CD4-positive, alpha-beta memory T cell (primary cell): ENCODE results near the gene CLEC10A. TPM values are rescaled to one million over a fixed set of nuclear protein-coding genes. Genes with fewer than 3 reads are reported as not detected.
"Not testable (repeated sequence)": the region's sequence is repeated elsewhere in the genome, so short reads cannot be mapped to it uniquely, and the experiment has no call there.

ENCODE experiments used
- CTCF ChIA-PET: fragments of 350-600 bp; sonication (Branson Sonifier 250); formaldehyde crosslinking; loops from one replicate; lab custom pipeline; 2021; ENCODE audit warnings: inconsistent platforms; ENCODE audit not compliant: partially characterized antibody; lab: Charles Lee
- POLR2A ChIA-PET: fragments of 350-600 bp; sonication (Branson Sonifier 250); formaldehyde crosslinking; loops from one replicate; lab custom pipeline; 2021; ENCODE audit not compliant: partially characterized antibody; lab: Charles Lee
- DNase-seq, 5 donors: peaks; one replicate each; pipeline versions ENCODE4 v3.0.0 to v3.0.0-alpha.2; 2020 to 2022; ENCODE audit warnings: mixed read lengths in 1 of 5
- H3K27ac ChIP-seq: one replicate; pipeline ENCODE4 v1.7.0; 2013; ENCODE audit warnings: low read depth, low read length
- H3K27me3 ChIP-seq: 2 replicates; pipeline ENCODE4 v1.7.0; 2013; ENCODE audit warnings: mild to moderate bottlenecking, low read length, moderate library complexity; ENCODE audit not compliant: insufficient read depth
- H3K36me3 ChIP-seq: 2 replicates; pipeline ENCODE4 v1.7.0; 2013; ENCODE audit warnings: mild to moderate bottlenecking, low read length, moderate library complexity; ENCODE audit not compliant: insufficient read depth
- H3K4me1 ChIP-seq: 2 replicates; pipeline ENCODE4 v1.7.0; 2013; ENCODE audit warnings: mild to moderate bottlenecking, low read length, moderate library complexity; ENCODE audit not compliant: insufficient read depth
- H3K4me3 ChIP-seq, 2 donors: one replicate each; pipeline ENCODE4 v1.7.0; 2013; ENCODE audit warnings: low read length in 2 of 2, mild to moderate bottlenecking in 1 of 2
- H3K9me3 ChIP-seq, 2 donors: one replicate each; pipeline ENCODE4 v1.7.0; 2013; ENCODE audit warnings: low read length in 2 of 2, control low read depth in 1 of 2; ENCODE audit not compliant: control insufficient read depth in 1 of 2
- H3K27ac Mint-ChIP-seq, 7 donors: one replicate each; pipeline ENCODE4 v1.8.0; 2020 to 2021; ENCODE audit warnings: mixed read lengths in 7 of 7, mild to moderate bottlenecking in 6 of 7, inconsistent platforms in 3 of 7, moderate library complexity in 3 of 7
- H3K27me3 Mint-ChIP-seq, 2 donors: one replicate each; pipeline ENCODE4 v1.8.0; 2020 to 2021; ENCODE audit warnings: mixed read lengths in 2 of 2
- H3K36me3 Mint-ChIP-seq, 2 donors: one replicate each; pipeline ENCODE4 v1.8.0; 2020 to 2021; ENCODE audit warnings: mixed read lengths in 2 of 2, inconsistent platforms in 1 of 2, mild to moderate bottlenecking in 1 of 2
- H3K4me1 Mint-ChIP-seq, 4 donors: one replicate each; pipeline ENCODE4 v1.8.0; 2020 to 2021; ENCODE audit warnings: mixed read lengths in 4 of 4, mild to moderate bottlenecking in 1 of 4
- H3K4me3 Mint-ChIP-seq, 8 donors: one replicate each; pipeline ENCODE4 v1.8.0; 2020 to 2021; ENCODE audit warnings: mixed read lengths in 8 of 8, mild to moderate bottlenecking in 7 of 8, moderate library complexity in 6 of 8, inconsistent platforms in 3 of 8
- H3K9me3 Mint-ChIP-seq, 8 donors: one replicate each; pipeline ENCODE4 v1.8.0; 2020 to 2021; ENCODE audit warnings: mixed read lengths in 8 of 8, mild to moderate bottlenecking in 5 of 8, inconsistent platforms in 3 of 8, moderate library complexity in 1 of 8
- intact Hi-C: fragments of 100-400 bp; cut with micrococcal nuclease; formaldehyde crosslinking; loops from one replicate; pipeline ENCODE4 v1.15.1; 2023
- polyA plus RNA-seq, 2 donors: library from polyadenylated mRNA; unstranded; fragments of 300-500 nt; fragmentation: Illumina TruSeq; gene quantifications; one replicate each; pipeline ENCODE4 v1.2.3, GENCODE V29; 2021
- total RNA-seq, 2 experiments: library from RNA; stranded (reverse); gene quantifications; one replicate each; pipeline ENCODE4 v1.2.3, GENCODE V29; 2021

Gene CLEC10A
- total and polyA plus RNA-seq, 4 experiments from 2014 or later, result 1.4 TPM; not detected in 2

GRCh38 chr17:7107795-7108559 lies 27.9 kb upstream of the CLEC10A start:
- DNase-seq, result no peak
- Histone ChIP-seq H3K4me1 (peaks cover 6% of the 10 kb centered on the region), H3K36me3 (no peaks in the 10 kb centered on the region), H3K4me3 (no peak overlapping the region), H3K27ac (no peak overlapping the region), H3K27me3 (no peaks in the 10 kb centered on the region), H3K9me3 (no peaks in the 10 kb centered on the region)
- H3K27ac Mint-ChIP-seq, result no peak overlapping the region
- no peak overlapping the region for H3K4me3 Mint-ChIP-seq
- peaks cover 9 to 14% of the 10 kb centered on the region in 2 donors for H3K27me3 Mint-ChIP-seq
- ChIA-PET CTCF (no interaction called here), POLR2A (no interaction called here)
- peaks cover 0 to 4% (median 0%) of the 10 kb centered on the region in 8 donors for H3K9me3 Mint-ChIP-seq
- peaks cover 7 to 18% (median 8%) of the 10 kb centered on the region in 4 donors for H3K4me1 Mint-ChIP-seq
- intact Hi-C loops, result no loop called here
- H3K36me3 Mint-ChIP-seq, result no peaks in the 10 kb centered on the region

- no peaks in the 10 kb centered on the region for H3K9me3 ChIP-seq
- no peak for DNase-seq
- Mint-ChIP-seq H3K27me3 (peaks cover 10 to 18% of the 10 kb centered on the region in 2 donors), H3K27ac (no peak overlapping the region), H3K4me3 (peak overlapping the region in 1 of 8 donors; percentile 16), H3K9me3 (peaks cover 0 to 4% (median 0%) of the 10 kb centered on the region in 8 donors), H3K36me3 (no peaks in the 10 kb centered on the region), H3K4me1 (peaks cover 7 to 18% (median 8%) of the 10 kb centered on the region in 4 donors)
- intact Hi-C loops, result no loop called here
- ChIA-PET POLR2A (no interaction called here), CTCF (no interaction called here)
- no peak overlapping the region for H3K4me3 ChIP-seq
- H3K27me3 ChIP-seq, result no peaks in the 10 kb centered on the region
- H3K36me3 ChIP-seq, result no peaks in the 10 kb centered on the region
- H3K4me1 ChIP-seq, result peaks cover 6% of the 10 kb centered on the region
- no peak overlapping the region for H3K27ac ChIP-seq
Measured at GRCh38 chr17:7107012-7107754, 27.1 kb upstream of the CLEC10A start.

DNA sequence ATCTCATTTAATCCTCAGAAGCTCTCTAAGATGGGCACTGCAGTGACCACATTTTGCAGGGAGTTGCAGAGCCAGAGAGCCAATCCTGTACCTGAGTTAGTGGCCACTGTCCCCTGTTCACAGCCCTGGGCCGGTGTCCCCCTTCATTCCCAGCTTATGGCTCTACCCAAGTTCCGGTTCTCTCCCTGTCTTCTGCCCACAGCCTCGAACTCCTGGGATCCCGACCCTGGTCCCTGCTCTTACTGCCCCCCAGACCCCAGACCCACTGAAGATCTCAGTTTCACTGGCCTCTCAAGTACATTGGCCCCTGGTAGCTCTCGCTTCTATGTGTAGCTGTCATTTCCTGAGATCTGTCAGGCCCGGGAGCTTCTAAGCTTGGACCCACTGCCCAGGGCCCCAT lies 22.4 kb upstream of the CLEC10A start:
- POLR2A ChIA-PET, result no interaction called here
- Mint-ChIP-seq H3K36me3 (no peaks in the 10 kb centered on the region), H3K9me3 (no peaks in the 10 kb centered on the region), H3K4me3 (no peak overlapping the region), H3K4me1 (peaks cover 0 to under 1% (median 0%) of the 10 kb centered on the region in 4 donors), H3K27ac (peak overlapping the region in 1 of 7 donors; percentile 52), H3K27me3 (peaks cover 17 to 22% of the 10 kb centered on the region in 2 donors)
- DNase-seq, result no peak
- Histone ChIP-seq H3K27me3 (no peaks in the 10 kb centered on the region), H3K27ac (no peak overlapping the region), H3K4me1 (no peaks in the 10 kb centered on the region), H3K4me3 (no peak overlapping the region), H3K36me3 (no peaks in the 10 kb centered on the region), H3K9me3 (no peaks in the 10 kb centered on the region)
- CTCF ChIA-PET, result interaction anchor here (1.0 kb wide), 1 partner anchor 30 kb away, joined by 3 read pairs; no protein-coding TSS in a partner anchor
- intact Hi-C loops, result no loop called here

DNA sequence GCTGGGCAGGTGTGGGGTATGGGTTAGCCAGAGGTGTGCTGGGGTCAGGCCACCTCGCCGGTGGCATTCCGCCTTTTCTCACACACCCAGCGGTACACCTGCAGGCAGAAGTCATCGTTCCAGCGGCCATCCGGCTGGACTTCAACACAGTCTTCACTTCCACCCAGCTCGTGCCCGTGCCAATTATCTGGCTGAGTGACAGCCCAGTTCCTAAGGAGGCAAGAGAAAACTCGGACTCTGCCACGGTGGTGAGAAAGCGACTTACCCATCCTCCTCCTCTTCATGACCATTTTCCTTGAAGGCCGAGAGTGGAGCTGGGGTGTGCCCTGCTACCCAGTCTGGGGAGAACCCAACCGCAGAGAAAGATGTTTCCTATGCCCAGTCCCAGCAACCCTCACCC lies 21.5 kb upstream of the CLEC10A start:
- POLR2A ChIA-PET, result no interaction called here

GRCh38 chr17:7100641-7101379 lies 20.8 kb upstream of the CLEC10A start:
- H3K9me3 Mint-ChIP-seq, H3K4me3 ChIP-seq, H3K4me3 Mint-ChIP-seq, H3K36me3 ChIP-seq, H3K4me1 ChIP-seq, intact Hi-C loops, CTCF ChIA-PET, H3K4me1 Mint-ChIP-seq, DNase-seq, H3K27ac ChIP-seq, H3K27me3 ChIP-seq, POLR2A ChIA-PET, H3K36me3 Mint-ChIP-seq, H3K9me3 ChIP-seq, H3K27ac Mint-ChIP-seq: not testable (repeated sequence)
- peaks cover 22 to 24% of the 10 kb centered on the region in 2 donors for H3K27me3 Mint-ChIP-seq

More for the DNA sequence above, 21.5 kb upstream of the CLEC10A start:
- H3K4me3 ChIP-seq, result no peak overlapping the region
- intact Hi-C loops, result no loop called here
- no peaks in the 10 kb centered on the region for H3K27me3 ChIP-seq
- CTCF ChIA-PET, result interaction anchor here (1.0 kb wide), 1 partner anchor 31 kb away, joined by 3 read pairs; no protein-coding TSS in a partner anchor
- H3K9me3 ChIP-seq, result no peaks in the 10 kb centered on the region
- no peak overlapping the region for H3K27ac ChIP-seq
- H3K27me3 Mint-ChIP-seq, result peaks cover 18 to 21% of the 10 kb centered on the region in 2 donors
- H3K4me1 Mint-ChIP-seq, result no peaks in the 10 kb centered on the region
- H3K9me3 Mint-ChIP-seq, result no peaks in the 10 kb centered on the region
- no peak overlapping the region for H3K27ac Mint-ChIP-seq
- H3K4me1 ChIP-seq, result no peaks in the 10 kb centered on the region
- H3K4me3 Mint-ChIP-seq, result no peak overlapping the region
- DNase-seq, result no peak
- H3K36me3 ChIP-seq, result no peaks in the 10 kb centered on the region
- H3K36me3 Mint-ChIP-seq, result no peaks in the 10 kb centered on the region

DNA sequence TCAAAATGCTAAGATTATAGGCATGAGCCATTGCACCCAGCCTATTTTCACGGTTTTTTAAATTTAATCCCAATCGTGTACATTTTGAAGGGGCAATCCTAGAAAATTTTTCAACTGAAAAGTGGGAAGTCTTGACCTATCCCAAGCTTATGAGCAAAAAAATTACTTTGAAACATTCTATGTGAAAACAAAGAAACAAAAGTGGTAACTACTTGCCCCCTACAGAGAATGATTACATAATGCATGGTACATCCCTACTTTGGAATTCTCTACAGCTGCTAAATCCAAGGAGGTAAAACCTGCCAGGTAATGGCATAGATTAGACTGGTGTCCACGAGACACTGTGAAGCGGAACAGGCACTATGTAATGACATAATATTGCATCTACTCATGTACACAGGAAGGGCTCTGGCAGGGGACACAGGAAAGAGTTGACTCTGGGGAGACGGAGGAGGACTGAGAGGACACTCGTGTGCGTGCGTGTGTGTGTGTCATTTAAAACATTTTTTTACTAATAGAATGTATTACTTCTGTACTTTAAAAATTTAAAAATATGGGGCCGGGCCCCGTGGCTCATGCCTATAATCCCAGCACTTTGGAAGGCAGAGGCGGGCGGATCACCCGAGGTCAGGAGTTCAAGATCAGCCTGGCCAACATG lies 18.9 kb upstream of the CLEC10A start:
- no peaks in the 10 kb centered on the region for H3K9me3 ChIP-seq
- Mint-ChIP-seq H3K9me3 (no peaks in the 10 kb centered on the region), H3K27me3 (peaks cover 27 to 29% of the 10 kb centered on the region in 2 donors), H3K4me1 (peaks cover 2 to 6% (median 5%) of the 10 kb centered on the region in 4 donors), H3K4me3 (no peak overlapping the region), H3K27ac (no peak overlapping the region), H3K36me3 (peaks cover 0 to 3% of the 10 kb centered on the region in 2 donors)
- ChIA-PET POLR2A (no interaction called here), CTCF (no interaction called here)
- DNase-seq, result no peak
- H3K4me3 ChIP-seq, result no peak overlapping the region
- H3K4me1 ChIP-seq, result no peaks in the 10 kb centered on the region
- intact Hi-C loops, result no loop called here
- H3K27ac ChIP-seq, result no peak overlapping the region
- H3K36me3 ChIP-seq, result no peaks in the 10 kb centered on the region
- H3K27me3 ChIP-seq, result no peaks in the 10 kb centered on the region
